Measurements from ENCODE around the gene RIC8A. TPM values are rescaled to one million over a fixed set of nuclear protein-coding genes. Genes with fewer than 3 reads are reported as not detected.
A peak's percentile ranks its signal among the peaks of the same experiment; 100 is the strongest.

The RIC8A gene
- total and polyA plus RNA-seq, 9 of the 15 experiments (the other 6 are each of a cell fraction or from before 2014, with no cell fraction given): 10.7 to 108 (median 72.1) TPM

- Histone ChIP-seq H3K27ac (ENCODE audit: extremely low read depth, low read depth, low read length) (no peak overlapping the region), H3K9me1 (ENCODE audit: control insufficient read depth, insufficient read depth, low read length) (no peaks in the 10 kb centered on the region), H3K27me3 (ENCODE audit: control insufficient read depth in 2 of 2, insufficient read depth in 2 of 2, low read length in 2 of 2) (no peaks in the 10 kb centered on the region), H2AFZ (ENCODE audit: low read depth, low read length) (no peak overlapping the region), H3K4me2 (ENCODE audit: insufficient read depth, low read length) (no peak overlapping the region), H3K79me2 (ENCODE audit: control insufficient read depth, insufficient read depth, low read length) (no peaks in the 10 kb centered on the region), H3K4me1 (replicated peaks in 1 of 2; ENCODE audit: control insufficient read depth in 2 of 2, insufficient read depth in 2 of 2, low read length in 2 of 2) (peaks cover 13 to 19% of the 10 kb centered on the region in 2 experiments), H4K20me1 (replicated peaks; ENCODE audit: control insufficient read depth, insufficient read depth, low read length) (no peaks in the 10 kb centered on the region), H3K9ac (ENCODE audit: insufficient read depth in 1 of 2, low read depth in 2 of 2, low read length in 2 of 2) (no peak overlapping the region), H3K4me3 (no peak overlapping the region), H3K36me3 (ENCODE audit: control insufficient read depth, insufficient read depth, low read length) (peaks cover 32% of the 10 kb centered on the region), H3K9me3 (replicated peaks; ENCODE audit: control insufficient read depth, insufficient read depth, low read depth, low read length) (no peaks in the 10 kb centered on the region)
- POLR2A ChIA-PET: interaction anchor here (0.6 to 1.1 kb wide), 2 partner anchors 11 to 194 kb away, joined by 3 to 4 read pairs; partner anchors contain the start of gene PTDSS2
- intact Hi-C loops (cut with micrococcal nuclease): no loop called here
- CTCF ChIA-PET (ENCODE audit: low intra/inter-chr PET ratio): no interaction called here
- DNase-seq (ENCODE audit: extremely low read depth in 1 of 4, low spot score in 3 of 4) (no peak), FAIRE-seq (no peak), ATAC-seq (no peak)
- in situ Hi-C loops (cut with MboI): no loop called here
- WGBS (ENCODE audit: insufficient coverage, low coverage, missing lambda C conversion rate): 84% methylated on average over 2 of the region's 2 CpGs
- TF ChIP-seq ZFP1 (CRISPR knock-in tag; IDR thresholded peaks at IDR 0.05): no peak
- peak; percentile 26; the same call in 1 of the 2 replicates for TF ChIP-seq ZNF316 (IDR thresholded peaks at IDR 0.05)
- TF ChIP-seq OTX1 (CRISPR knock-in tag; IDR thresholded peaks at IDR 0.05): 0 out of 2 replicates have a peak, but pooled peaks have one; percentile 22
- no peak for TF ChIP-seq HNRNPUL1 (IDR thresholded peaks at IDR 0.05; ENCODE audit: low read length)
- 0 out of 4 replicates have a peak, but pooled peaks of 1 of the 2 experiments have one; percentile 12 for TF ChIP-seq HDAC1 (IDR thresholded peaks at IDR 0.05)
- peak; percentile 40; the same call in 1 of the 2 replicates for TF ChIP-seq EHMT2 (IDR thresholded peaks at IDR 0.05)
- no peak for TF ChIP-seq XRCC5 (IDR thresholded peaks at IDR 0.05; ENCODE audit: low read depth, low read length)
- no TSS peak for BruUV-seq (replicated peaks)
Measured at GRCh38 chr11:255816-256215, 48.3 kb downstream of the RIC8A start.
